DMS114 treated with DMSO at 0.1 percent for 48 hours (cell line): ENCODE data around the gene VSTM4.

ENCODE experiments used
- DNase-seq: peaks from one replicate; lab custom pipeline; 2025; ENCODE audit not compliant: unreplicated experiment; lab: John Stamatoyannopoulos, UW

VSTM4 gene

GRCh38 chr10:48973065-48973464, 142.3 kb downstream of the VSTM4 start:
- DNase-seq = no peak

DNA sequence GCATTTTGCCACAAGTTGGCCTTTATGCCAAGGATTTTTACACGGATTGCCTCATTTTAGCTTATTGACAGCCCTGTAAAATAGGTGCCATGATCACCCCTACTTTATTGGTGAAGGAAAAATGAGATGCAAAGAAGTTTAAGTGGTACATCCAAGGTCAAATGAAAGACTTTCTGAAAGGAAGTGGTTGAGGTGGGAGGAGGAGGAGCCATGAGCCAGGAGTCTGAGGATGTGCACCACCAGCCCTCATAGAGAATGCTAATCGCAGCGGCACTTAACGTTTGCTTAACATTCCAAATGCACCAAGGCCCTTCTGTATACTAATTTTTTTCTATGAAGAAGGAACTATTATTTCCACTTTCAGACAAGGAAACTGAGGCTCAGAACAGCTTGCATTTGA, 144.7 kb downstream of the VSTM4 start:
- no peak for DNase-seq

DNA sequence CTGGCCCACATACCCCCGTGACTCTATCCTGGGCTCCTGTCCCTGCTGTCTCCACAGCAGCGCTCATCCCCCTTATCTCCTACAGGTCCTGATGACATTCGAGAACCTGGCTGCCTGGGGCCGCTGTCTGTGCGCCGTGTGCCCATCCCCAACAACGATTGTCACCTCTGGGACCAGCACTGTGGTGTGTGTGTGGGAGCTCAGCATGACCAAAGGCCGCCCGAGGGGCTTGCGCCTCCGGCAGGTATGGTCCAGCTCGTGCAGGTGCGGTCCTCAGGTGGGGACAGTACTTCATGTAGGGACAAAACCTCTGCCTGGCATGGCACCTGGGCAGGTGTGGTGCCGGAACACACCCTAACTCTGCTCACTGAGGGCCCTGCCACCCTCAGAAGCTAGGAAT, 145.3 kb downstream of the VSTM4 start:
- DNase-seq = no peak

DNA sequence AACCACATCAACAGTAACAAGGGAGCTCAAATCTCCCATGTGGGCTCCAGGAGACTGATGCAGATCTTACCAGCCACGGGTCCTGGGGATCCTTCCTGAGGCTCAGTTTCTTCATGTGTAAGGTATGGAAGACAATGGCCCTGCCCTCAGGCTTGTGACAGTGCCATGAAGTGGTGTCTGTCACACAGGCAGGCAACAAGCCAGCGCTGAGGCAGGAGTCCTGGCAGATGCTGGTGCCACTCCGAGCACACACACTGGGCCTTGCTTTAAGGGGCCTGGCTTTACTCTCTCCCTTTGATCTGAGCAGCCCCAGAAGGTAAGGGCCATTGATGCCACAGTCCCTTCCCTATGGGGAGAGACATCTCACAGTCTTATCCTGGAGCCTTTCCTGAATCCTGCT, 147.3 kb downstream of the VSTM4 start:
- no peak for DNase-seq

DNA sequence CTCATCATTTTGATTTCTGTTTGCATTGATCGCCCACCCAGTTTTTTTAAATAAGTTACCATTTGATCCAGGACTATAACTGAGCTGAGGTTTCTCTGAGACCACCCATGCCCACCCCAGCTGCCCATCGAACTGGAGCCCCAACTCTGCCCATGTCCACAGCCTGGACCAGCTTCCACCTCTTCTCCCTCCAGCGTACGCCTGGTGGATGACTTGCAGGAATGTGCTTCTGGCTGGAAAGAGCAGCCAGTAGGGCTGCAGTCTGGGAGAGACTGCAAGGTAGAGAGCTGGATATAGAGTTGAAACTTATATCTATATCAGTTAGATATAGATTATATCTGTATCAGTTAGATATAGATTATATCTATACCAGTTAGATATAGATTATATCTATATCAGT, 149.9 kb downstream of the VSTM4 start:
- no peak for DNase-seq
